GM13977 (cell line): ENCODE results near the gene THRB.

ENCODE experiments used
- DNase-seq: peaks from one replicate; pipeline ENCODE4 v3.0.0; 2012; ENCODE audit warnings: low spot score
- CTCF ChIP-seq: IDR thresholded peaks from 2 replicates; pipeline ENCODE4 v1.5.1; 2012; ENCODE audit warnings: mild to moderate bottlenecking, control low read depth; ENCODE audit not compliant: insufficient read depth; ENCODE audit errors: extremely low read depth, missing control alignments
- in situ Hi-C: fragments of 300-500 bp; cut with MboI; formaldehyde crosslinking; loops from one replicate; pipeline ENCODE4 v1.12.0; 2022; ENCODE audit warnings: low sequenced_read_pairs, low pct_unique_long_range_greater_than_20kb, mixed read lengths, inconsistent platforms; ENCODE audit not compliant: unreplicated experiment

The THRB gene

GRCh38 chr3:24354230-24354629 lies 140.4 kb downstream of the THRB start:
- in situ Hi-C loops, result no loop called here
- no peak for TF ChIP-seq CTCF
- DNase-seq, result no peak

GRCh38 chr3:24352893-24353553 lies 141.6 kb downstream of the THRB start:
- DNase-seq, result no peak
- TF ChIP-seq CTCF, result no peak
- in situ Hi-C loops, result no loop called here

GRCh38 chr3:24351779-24352469 lies 142.7 kb downstream of the THRB start:
- in situ Hi-C loops, result no loop called here
- no peak for DNase-seq

GRCh38 chr3:24349367-24350019 lies 145.2 kb downstream of the THRB start:
- in situ Hi-C loops, result no loop called here
- TF ChIP-seq CTCF, result no peak
- no peak for DNase-seq

More at GRCh38 chr3:24351779-24352469, 142.7 kb downstream of the THRB start:
- TF ChIP-seq CTCF, result no peak

- in situ Hi-C loops, result no loop called here
- TF ChIP-seq CTCF, result no peak
Observed at GRCh38 chr3:24348348-24348747, 146.3 kb downstream of the THRB start.

GRCh38 chr3:24344784-24345439 lies 149.7 kb downstream of the THRB start:
- in situ Hi-C loops, result no loop called here
- DNase-seq, result no peak
- TF ChIP-seq CTCF, result no peak

More at GRCh38 chr3:24348348-24348747, 146.3 kb downstream of the THRB start:
- no peak for DNase-seq
